Measurements from ENCODE around the gene RCL1. TPM values are rescaled to one million over a fixed set of nuclear protein-coding genes. Genes with fewer than 3 reads are reported as not detected.
A peak's percentile ranks its signal among the peaks of the same experiment; 100 is the strongest.

RCL1 gene
- total RNA-seq, 1 experiment from 2014 or later: 34.4 TPM

DNA sequence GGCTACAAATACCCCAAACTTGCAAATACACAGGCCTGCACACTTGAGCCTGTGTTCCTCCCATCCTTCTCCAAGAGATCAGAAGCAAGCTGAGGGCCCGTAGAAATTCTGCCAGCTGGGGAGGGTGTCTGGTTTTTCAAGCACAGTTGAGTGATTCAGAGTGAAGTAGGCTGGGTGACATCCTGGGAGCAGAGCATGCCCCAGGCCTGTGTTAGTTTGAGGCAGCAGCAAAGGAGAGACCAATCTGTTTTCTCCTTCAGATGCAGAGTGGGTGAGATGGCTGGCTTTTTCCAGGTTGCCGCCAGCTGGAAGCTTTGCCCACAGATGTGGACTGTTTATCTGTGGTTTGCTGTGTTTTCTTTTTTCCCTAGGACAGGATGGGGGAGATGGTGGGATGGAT lies 63.1 kb downstream of the RCL1 start:
- peak overlapping the region in 1 of 3 experiments; percentile 50; a peak in 2 of 7 replicates for H3K27ac Mint-ChIP-seq
- H2BK12ac ChIP-seq (ENCODE audit: insufficient read length, low read depth, low read length): no peak overlapping the region
- no peaks in the 10 kb centered on the region for H3K23me2 ChIP-seq (ENCODE audit: insufficient read length, low read depth, low read length, poor library complexity, severe bottlenecking)
- no peak overlapping the region for H4K91ac ChIP-seq (ENCODE audit: insufficient read length, low read depth, low read length)
- no peaks in the 10 kb centered on the region for H3K27me3 Mint-ChIP-seq (ENCODE audit: low read depth)
- no peaks in the 10 kb centered on the region for H3K79me1 ChIP-seq (ENCODE audit: insufficient read depth, low read depth, low read length, poor library complexity, severe bottlenecking)
- H3K14ac ChIP-seq (ENCODE audit: insufficient read depth, low read length): no peak overlapping the region
- H2BK5ac ChIP-seq (ENCODE audit: insufficient read length, low read length): no peak overlapping the region
- no peak overlapping the region for H2BK120ac ChIP-seq (ENCODE audit: low read depth, low read length, poor library complexity, severe bottlenecking)
- H2AFZ ChIP-seq (ENCODE audit: low read length): no peak overlapping the region
- H3K4ac ChIP-seq (ENCODE audit: low read depth, low read length): no peak overlapping the region
- H3K9me3 ChIP-seq (ENCODE audit: control insufficient read depth, low read depth, low read length): no peaks in the 10 kb centered on the region
- no peak overlapping the region for H2BK15ac ChIP-seq (ENCODE audit: low read depth, low read length)
- H3K4me1 ChIP-seq (ENCODE audit: insufficient read depth, low read length): no peaks in the 10 kb centered on the region
- no peak overlapping the region for H4K5ac ChIP-seq (ENCODE audit: insufficient read length, low read depth, low read length)
- no peaks in the 10 kb centered on the region for H3K9me3 Mint-ChIP-seq
- H3K9ac ChIP-seq (ENCODE audit: extremely low read depth, insufficient read length, low read length): no peak overlapping the region
- no peak overlapping the region for H3K23ac ChIP-seq (ENCODE audit: insufficient read length, low read depth, low read length)
- peaks cover 0 to under 1% of the 10 kb centered on the region in 2 experiments; a peak in 1 of 4 replicates for H3K4me1 Mint-ChIP-seq
- H3K56ac ChIP-seq (ENCODE audit: insufficient read length, low read depth, low read length): no peak overlapping the region
- H3K4me3 Mint-ChIP-seq: no peak overlapping the region
- H3T11ph ChIP-seq (ENCODE audit: low read length): no peak overlapping the region
- H4K8ac ChIP-seq (replicated peaks; ENCODE audit: insufficient read length, low read depth, low read length): no peak overlapping the region
- no CpG with 5 or more reads among the region's 2 CpGs for WGBS (ENCODE audit: extremely low coverage, insufficient read length, low lambda C conversion rate)
- H3K79me2 ChIP-seq (ENCODE audit: insufficient read depth, low read length): no peaks in the 10 kb centered on the region
- peaks cover 21 to 60% (median 26%) of the 10 kb centered on the region in 3 experiments; a peak in 6 of 7 replicates for H3K36me3 Mint-ChIP-seq (ENCODE audit: insufficient read depth in 1 of 3, low read depth in 3 of 3)
- no peak overlapping the region for H2BK20ac ChIP-seq (ENCODE audit: low read depth, low read length, poor library complexity, severe bottlenecking)
- no peaks in the 10 kb centered on the region for H3K27me3 ChIP-seq (ENCODE audit: insufficient read depth, low read length)
- H3K18ac ChIP-seq (ENCODE audit: insufficient read length, low read depth, low read length): no peak overlapping the region
- no peak overlapping the region for H3K4me2 ChIP-seq (ENCODE audit: insufficient read depth, insufficient read length, low read length)
- no peak overlapping the region for H3K27ac ChIP-seq (ENCODE audit: insufficient read length, low read depth, low read length)
- no peaks in the 10 kb centered on the region for H4K20me1 ChIP-seq (ENCODE audit: control insufficient read depth, insufficient read depth, insufficient read length)
- no peak for DNase-seq
- TF ChIP-seq, protein P1, sequence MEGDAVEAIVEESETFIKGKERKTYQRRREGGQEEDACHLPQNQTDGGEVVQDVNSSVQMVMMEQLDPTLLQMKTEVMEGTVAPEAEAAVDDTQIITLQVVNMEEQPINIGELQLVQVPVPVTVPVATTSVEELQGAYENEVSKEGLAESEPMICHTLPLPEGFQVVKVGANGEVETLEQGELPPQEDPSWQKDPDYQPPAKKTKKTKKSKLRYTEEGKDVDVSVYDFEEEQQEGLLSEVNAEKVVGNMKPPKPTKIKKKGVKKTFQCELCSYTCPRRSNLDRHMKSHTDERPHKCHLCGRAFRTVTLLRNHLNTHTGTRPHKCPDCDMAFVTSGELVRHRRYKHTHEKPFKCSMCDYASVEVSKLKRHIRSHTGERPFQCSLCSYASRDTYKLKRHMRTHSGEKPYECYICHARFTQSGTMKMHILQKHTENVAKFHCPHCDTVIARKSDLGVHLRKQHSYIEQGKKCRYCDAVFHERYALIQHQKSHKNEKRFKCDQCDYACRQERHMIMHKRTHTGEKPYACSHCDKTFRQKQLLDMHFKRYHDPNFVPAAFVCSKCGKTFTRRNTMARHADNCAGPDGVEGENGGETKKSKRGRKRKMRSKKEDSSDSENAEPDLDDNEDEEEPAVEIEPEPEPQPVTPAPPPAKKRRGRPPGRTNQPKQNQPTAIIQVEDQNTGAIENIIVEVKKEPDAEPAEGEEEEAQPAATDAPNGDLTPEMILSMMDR (conservative IDR thresholded peaks at IDR 0.05): no peak
- H2AK5ac ChIP-seq (ENCODE audit: insufficient read length, low read length): no peak overlapping the region
